LHCN-M2 (cell line): Measurements from ENCODE around the gene RAPSN. TPM values are rescaled to one million over a fixed set of nuclear protein-coding genes. Genes with fewer than 3 reads are reported as not detected.

ENCODE experiments used
- DNase-seq: peaks from one replicate; pipeline ENCODE4 v3.0.0-alpha.2; 2012; ENCODE audit warnings: low read depth
- total RNA-seq: library from RNA; depleted of rRNA; stranded (reverse); fragments of >200 nt; gene quantifications from 2 replicates; pipeline ENCODE4 v1.2.3, GENCODE V29; 2014

The RAPSN gene
- total RNA-seq, 1 experiment from 2014 or later = 159 TPM

DNA sequence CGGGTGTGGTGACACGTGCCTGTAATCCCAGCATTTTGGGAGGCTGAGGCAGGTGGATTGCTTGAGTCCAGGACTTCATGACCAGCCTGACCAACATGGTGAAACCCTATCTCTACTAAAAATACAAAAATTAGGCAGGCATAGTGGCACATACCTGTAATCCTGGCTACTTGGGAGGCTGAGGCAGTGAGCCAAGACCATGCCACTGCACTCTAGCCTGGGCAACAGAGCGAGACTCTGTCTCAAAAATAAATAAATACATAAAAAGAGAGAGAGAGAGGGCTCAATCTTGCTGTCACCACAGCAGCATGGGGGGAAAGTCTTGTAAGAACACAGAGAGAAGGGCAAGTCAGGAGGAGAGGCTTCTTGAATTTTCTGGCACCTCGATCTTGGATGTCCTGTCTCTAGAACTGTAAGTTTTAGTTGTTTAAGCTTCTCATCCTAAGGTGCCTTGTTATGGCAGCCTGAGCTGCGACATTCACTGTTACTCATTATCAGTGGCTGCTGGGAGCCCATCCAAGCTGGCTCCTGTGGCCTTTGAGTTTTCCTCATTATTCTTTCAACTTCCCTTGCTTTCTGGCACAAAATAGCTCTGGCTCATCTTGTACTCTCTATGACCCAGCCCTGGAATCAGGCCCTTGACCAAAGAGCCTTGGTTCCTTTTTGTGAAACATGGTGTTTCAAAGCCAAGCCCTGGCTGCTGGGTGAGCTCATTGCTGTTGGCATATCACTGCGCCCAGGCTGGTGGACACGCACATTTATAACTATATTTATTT lies 14.7 kb downstream of the RAPSN start:
- DNase-seq = peak; percentile 59

DNA sequence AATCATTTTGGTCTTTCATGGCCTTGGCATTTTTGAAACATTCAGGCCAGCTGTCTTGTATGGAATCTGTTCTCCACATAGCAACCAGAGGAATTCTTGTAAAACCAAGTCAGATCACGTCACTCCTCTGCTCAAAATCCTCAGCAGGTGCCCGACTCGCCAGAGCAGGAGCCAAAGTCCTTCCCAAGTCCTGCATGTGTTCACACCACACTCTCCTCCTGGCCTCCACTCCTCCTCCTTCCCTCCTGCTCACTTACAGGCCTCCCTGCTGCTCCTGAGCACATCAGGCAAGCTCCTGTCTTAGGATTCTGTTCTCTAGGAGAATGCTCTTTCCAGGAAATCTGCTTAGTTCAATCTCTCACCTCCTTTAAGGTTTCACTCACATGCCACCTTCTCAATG lies 15.8 kb downstream of the RAPSN start:
- peak; percentile 86 for DNase-seq

DNA sequence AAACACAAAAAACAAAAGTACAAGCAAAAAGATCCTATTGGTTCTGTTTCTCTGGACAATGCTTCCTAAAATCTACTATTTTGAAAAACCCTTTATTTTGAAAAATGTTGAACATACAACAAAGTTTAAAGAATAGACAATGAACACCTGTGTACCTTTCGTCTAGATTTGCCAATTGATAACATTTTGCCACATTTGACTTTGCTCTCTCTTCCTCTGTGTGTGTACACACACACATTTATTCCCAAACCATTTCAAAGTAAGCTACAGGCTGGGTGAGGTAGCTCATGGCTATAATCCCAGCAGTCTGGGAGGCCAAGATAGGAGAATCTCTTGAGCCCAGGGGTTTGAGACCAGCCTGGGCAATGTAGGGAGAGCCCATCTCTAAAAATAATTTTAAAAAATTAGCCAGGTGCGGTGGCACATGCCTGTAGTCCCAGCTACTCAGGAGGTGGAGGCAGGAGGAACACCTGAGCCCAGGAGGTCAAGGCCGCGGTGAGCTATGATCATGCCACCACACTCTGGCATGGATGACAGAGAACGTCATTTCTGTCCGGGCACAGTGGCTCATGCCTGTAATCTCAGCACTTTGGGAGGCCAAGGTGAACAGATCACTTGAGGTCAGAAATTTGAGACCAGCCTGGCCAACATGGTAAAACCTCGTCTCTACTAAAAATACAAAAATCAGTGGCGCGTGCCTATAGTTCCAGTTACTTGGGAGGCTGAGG lies 17.4 kb downstream of the RAPSN start:
- no peak for DNase-seq

DNA sequence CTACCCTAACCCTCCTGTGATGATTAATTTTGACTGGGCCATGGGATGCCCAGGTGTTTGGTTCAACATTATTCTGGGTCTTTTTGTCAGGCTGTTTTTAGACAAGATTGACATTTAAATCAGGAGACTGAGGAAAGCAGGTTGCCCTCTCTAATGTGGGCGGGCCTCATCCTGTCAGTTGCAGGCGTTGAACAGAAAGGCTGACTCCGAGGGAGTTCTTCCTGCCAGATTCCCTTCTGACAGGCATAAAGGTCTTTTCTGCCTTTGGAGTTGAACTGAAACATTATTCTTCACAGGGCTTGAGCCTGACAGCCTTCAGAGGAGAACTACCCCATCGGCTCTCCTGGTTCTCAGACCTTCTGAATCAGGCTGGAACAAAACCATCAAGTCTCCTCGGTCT lies 18.4 kb downstream of the RAPSN start:
- DNase-seq = no peak

DNA sequence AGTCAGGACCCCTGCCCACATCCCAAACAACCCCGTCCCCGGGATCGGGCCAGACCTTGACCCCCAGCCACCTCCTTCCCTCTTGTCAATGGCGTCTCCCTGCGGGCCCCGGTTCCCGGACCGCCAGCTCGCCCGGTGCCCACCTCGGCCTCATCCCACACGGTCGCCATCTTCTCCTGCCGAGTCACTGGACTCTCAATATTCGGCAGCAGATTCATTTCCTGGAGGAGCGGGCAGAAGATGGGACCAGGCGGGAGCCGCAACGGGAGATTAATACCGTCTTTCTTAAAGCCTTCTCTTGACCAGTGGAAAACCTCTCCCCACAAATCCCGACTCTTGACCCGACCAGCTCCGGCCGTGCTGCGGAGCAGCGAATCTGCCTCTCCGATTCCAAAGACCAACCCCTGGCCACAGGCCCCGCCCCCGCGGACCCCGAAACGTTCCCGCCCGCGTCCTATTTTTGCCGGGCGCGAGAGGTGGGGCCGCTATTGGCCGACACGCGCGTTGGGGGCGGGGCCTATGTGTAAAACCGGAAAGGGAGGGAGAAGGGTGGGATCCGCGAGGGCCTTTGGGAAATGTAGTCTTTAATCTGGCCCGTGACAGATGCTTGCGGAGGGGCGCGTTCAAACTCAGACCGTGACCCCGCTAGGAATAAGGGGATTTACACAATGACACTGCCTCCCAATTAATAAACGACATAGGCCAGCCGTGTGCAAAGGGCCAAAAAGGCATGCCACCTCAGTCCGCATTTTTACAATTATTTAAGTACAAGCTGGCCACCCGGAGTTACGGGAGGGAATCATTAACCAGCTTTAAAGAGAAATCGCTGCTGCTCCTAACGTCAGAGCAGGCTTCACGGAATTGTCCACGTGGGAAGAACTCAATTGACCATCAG lies 22.6 kb downstream of the RAPSN start, which contains the start of gene PSMC3:
Gene PSMC3 (minus strand): TSS at position 378 of the 895 bp plus-strand sequence. CDS start 160 bp downstream, at position 218.
- DNase-seq = peak; percentile 96

DNA sequence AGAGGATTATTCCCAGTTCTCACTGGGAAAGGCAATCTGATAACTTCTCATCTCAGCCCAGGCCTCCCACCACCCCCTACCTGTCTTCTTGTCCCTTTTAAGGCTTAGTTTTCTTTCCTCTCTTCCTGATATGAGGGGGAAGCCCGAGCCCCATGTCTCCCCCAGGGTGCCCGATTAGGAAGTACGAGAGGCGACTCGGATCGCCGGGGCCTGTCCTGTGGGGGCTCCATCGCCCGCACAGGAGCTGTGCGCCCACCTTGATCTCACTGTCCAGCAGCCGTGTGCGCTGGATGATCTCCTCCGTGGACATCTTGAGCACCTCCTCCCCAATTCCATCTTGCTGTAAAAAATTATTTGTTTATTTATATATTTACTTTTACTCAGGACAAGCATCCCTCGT lies 23.3 kb downstream of the RAPSN start:
- no peak for DNase-seq

DNA sequence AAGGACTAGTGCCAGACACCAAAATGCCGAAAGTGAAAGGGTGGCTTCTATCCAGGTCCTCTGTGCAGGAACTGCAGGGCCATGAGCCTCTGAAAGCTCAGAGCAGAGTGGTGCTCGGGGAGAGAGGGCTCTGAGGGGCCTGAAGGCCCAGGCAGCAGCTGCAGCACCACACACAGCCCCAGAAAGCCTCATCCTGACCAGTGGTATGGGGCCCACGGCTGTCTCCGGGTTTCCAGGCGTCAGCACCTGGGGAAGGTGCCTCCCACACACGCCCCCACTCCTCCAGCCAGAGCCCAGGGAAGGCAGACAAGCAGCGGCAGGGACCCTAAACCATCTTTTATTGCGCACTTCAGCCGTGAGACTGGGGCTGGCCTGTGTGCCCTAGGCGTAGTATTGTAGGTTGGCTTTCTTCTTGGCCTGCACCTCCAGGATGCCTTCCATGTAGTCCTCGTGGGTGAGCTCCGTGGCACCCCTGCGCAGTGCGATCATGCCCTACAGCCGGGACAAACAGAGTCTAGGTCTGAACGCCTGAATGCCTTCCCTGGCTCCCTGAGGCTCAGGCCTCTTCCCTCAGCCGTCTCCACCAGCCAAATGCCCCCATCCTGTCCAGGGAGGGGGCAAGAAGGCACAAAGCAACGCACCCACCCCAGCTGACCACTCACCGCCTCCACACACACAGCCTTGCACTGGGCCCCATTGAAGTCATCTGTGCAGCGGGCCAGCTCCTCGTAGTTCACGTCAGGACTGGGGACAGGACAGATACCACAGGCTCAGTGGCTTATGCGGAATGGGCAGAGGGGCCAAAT lies 30.3 kb downstream of the RAPSN start:
- DNase-seq = no peak

DNA sequence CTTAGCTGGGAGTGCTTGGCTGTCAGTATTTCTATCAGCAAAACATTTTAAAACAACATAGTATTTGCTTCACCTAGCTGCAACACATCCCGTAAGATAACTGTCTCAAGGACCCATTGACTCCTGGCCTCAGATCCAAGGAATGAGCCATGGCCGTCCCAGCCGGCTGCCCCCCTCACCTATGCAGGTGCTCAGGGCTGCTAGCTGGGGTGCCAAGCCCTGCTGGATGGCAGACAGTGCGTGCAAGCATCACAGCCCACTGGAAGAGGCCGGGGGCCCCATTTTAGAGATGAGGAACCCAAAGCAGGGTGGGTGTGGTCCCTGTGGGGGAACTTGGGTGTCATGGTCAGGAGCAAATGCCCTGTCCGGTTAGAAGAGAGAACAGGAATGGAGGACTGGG lies 31.2 kb downstream of the RAPSN start:
- no peak for DNase-seq

DNA sequence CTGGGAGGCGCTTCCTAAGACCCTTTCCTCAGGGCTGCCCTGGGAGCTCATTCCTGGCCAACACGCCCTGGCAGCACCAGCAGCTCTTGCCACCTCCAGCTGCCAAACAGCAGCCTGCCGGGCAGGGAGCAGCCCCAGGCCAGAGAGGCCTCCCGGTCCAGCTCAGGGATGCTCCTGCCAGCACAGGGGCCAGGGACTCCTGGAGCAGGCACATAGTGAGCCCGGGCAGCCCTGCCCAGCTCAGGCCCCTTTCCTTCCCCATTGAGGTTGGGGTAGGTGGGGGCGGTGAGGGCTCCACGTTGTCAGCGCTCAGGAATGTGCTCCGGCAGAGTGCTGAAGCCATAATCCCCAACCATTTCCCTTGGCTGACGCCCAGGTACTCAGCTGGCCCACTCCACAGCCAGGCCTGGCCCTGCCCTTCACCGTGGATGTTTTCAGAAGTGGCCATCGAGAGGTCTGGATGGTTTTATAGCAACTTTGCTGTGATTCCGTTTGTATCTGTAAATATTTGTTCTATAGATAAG lies 32.9 kb downstream of the RAPSN start:
- DNase-seq = peak; percentile 95

DNA sequence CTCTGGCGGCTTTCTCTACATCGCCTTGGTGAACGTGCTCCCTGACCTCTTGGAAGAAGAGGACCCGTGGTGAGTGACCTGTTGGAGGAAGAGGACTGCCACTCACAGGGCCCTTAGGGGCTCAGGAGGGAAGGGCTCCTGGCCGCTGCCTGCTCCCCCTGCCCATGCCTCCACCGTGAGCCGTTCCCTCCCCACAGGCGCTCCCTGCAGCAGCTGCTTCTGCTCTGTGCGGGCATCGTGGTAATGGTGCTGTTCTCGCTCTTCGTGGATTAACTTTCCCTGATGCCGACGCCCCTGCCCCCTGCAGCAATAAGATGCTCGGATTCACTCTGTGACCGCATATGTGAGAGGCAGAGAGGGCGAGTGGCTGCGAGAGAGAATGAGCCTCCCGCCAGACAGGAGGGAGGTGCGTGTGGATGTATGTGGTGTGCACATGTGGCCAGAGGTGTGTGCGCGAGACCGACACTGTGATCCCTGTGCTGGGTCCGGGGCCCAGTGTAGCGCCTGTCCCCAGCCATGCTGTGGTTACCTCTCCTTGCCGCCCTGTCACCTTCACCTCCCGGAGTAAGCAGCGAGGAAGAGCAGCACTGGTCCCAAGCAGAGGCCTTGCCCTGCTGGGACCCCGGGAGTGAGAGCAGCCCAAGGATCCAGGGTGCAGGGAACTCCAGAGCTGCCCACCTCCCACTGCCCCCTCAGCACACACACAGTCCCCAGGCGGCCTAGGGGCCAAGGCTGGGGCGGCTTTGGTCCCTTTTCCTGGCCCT lies 33.7 kb downstream of the RAPSN start:
- no peak for DNase-seq

DNA sequence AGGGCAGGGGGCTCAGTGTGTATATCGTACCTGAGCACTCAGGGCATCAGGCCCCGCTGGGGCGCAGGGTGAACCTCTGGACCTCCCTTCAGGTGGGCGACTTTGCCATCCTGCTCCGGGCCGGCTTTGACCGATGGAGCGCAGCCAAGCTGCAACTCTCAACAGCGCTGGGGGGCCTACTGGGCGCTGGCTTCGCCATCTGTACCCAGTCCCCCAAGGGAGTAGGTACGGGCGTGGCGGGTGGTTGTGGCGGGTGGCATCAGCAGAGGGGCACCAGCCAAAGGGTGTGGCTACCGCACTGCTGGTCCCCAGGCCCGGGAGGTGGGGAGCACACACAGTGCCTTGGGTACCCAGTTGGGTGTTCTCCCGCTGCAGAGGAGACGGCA lies 34.3 kb downstream of the RAPSN start:
- no peak for DNase-seq

DNA sequence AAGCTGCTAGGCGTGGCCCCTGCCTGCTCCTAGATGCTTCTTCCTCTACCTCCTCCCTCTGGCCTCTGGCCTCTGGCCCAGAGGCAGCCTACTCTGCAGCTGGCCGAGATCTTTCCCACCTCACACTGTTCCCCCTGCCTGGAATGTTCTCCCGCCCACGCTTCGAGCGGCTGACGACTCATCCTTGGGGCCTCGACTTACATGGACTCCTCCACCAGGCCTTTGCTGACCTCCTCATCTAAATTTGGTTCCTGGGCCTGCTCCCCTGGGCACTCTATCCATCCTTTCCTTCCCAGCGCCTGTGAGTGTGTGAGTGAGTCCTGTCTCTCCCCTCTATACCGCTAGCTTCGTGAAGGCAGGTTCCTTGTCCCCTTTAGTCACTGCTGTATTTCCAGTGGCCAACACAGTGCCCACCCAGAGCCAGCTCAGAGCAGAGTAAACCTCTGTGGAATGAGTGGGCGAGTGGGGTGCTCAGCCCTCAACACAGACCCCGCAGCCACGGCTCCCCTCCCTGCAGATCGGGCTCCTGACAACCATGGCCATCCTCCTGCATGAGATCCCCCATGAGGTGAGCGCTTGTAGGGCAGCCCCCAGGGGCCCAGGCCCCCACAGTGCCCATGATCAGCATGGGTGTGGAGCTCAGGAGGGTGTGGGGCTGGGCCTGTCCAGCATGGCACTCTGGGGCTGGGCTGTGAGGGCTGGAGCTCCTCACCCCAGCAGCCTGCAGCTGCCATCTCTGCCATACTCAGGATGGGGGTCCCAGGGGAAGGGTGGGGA lies 34.8 kb downstream of the RAPSN start:
- DNase-seq = peak; percentile 91

DNA sequence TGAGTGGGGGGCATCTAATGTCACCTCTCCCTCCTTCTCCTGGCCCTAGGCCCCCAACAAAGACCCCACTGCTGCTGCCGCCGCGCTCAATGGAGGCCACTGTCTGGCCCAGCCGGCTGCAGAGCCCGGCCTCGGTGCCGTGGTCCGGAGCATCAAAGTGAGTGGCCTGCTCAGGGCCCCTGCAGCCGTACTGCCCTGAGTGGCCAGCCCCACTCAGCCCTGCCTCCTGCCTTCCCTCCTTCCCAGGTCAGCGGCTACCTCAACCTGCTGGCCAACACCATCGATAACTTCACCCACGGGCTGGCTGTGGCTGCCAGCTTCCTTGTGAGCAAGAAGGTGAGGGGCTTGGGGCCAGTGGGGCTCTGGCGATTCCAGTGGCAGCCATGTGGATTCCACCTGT lies 35.6 kb downstream of the RAPSN start:
- no peak for DNase-seq

DNA sequence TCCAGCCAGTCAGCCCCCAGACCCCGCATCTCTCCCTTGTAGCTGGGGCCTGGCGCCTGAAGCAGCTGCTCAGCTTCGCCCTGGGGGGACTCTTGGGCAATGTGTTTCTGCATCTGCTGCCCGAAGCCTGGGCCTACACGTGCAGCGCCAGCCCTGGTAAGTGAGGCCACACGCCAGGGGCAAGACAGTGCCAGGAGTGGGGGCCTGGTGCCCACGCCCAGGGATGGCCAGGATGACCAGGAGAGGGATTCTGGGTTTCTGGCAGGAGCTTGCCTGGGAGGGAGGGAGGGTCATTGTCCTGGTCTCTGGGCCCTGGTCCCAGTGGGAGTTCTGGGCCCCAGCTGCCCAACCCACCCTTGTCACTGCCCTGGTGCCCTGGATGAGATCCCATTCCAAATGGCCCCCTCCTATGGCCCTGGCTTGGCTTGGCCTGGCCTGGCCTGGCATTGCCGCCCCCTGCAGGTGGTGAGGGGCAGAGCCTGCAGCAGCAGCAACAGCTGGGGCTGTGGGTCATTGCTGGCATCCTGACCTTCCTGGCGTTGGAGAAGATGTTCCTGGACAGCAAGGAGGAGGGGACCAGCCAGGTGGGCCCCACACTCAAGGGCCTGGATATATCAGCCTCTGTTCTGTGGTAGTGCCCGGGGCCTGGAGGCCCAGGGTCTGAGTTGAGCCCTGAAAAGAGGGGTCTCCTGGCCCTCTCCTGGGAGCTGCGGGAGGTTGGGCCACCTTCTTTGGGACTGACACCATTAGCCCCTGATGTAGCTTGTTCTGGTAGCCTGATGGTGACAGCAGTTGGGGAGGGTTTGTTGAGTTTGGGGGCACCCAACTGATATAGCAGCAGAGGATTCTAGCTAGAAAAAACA lies 36.8 kb downstream of the RAPSN start:
- DNase-seq = peak; percentile 71

DNA sequence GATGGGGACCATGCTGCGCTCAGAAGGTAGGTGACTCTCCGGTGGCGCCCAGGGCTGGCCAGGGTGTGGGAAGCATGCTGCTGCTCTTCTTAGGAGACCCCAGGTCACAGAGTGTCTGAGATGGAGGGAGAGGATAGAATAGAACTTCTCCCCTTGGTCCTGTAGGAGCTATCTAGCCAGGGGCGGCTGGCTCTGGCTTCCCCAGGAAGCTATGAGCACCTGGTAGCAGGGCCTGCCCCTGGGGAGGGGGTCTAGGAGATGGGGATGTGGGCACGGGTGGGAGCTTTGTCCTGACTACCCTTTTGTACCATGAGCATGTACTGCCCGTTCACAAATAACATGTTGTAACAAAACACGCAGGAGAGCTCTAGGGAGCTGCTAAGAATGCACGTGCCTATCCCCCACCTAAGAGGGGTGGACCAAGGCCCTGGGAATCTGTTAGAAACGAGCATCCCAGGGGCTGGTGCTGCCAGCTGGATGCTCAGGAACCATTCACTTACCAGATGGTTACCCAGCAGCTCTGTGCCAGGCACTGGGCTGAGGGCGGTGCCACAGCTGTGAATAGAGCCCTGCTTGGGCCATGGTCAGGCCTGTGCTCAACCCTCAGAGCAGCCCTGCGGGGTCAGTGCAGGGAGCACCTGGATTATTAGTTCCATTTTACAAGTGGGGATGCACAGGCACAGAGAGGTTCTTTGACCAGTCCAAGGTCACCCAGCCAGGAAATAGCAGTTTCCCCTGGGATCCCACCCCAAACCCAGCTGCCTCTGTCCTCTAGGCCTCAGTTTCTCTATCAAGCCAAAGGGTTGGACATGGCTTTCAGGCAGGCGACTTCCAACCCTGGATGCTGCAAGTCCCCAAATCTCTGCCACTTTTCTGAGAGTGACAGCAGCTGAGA lies 38.3 kb downstream of the RAPSN start:
- no peak for DNase-seq

DNA sequence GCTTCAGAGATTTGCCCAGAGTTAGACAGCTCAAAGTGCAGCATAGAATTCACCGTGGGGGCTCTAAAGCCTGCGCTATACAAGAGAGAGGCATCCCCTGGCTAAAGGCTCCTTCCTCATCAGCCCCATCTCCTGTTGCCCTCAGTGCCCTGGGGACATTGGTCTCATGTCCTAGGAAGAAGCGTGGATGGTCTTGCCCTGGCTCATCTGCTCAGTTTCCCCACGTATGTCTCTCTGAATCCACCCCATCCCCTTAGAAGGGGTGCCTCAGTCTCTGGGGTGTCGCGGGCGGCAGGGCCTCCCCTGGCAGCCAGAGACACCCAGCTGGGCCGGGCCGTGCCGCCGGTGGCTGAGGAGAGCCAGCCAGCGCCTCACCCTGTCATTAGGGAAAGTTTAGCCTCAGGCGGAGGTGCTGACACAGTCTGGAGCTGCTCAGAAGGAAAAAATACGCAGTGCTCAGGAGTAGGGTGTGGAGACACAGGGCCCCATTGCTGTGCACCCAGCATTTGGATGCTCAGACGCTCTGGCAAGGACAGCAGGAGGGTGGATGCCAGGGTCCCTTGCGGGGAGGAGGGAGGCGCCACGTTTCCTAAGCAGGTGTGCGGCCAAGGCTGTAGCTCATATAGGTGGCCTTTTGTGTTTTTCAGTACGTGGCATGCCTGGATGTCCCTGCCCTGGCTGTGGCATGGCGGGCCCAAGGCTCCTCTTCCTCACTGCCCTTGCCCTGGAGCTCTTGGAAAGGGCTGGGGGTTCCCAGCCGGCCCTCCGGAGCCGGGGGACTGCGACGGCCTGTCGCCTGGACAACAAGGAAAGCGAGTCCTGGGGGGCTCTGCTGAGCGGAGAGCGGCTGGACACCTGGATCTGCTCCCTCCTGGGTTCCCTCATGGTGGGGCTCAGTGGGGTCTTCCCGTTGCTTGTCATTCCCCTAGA lies 39.2 kb downstream of the RAPSN start:
- no peak for DNase-seq
